ENCODE measurements around the gene LARP1B. TPM values are rescaled to one million over a fixed set of nuclear protein-coding genes. Genes with fewer than 3 reads are reported as not detected.
A peak's percentile ranks its signal among the peaks of the same experiment; 100 is the strongest.
"Not testable (repeated sequence)": the region's sequence is repeated elsewhere in the genome, so short reads cannot be mapped to it uniquely, and the experiment has no call there.

LARP1B gene
- total RNA-seq: 25.6 TPM

- peak; percentile 92 for DNase-seq
These were observed at the start of gene LARP1B for GRCh38 chr4:128060699-128061565. Gene LARP1B (plus strand): TSS chr4:128061312. CDS start chr4:128074952, 13,640 bp downstream.

- no peak for DNase-seq
These were observed 35.8 kb upstream of the LARP1B start for GRCh38 chr4:128025319-128025718.

- no peak for DNase-seq
These were observed 31.2 kb upstream of the LARP1B start for GRCh38 chr4:128029907-128030306.

GRCh38 chr4:128031756-128032384 lies 29.2 kb upstream of the LARP1B start:
- no peak for DNase-seq

- DNase-seq: no peak
These were observed 21.5 kb upstream of the LARP1B start for GRCh38 chr4:128039568-128039967.

GRCh38 chr4:128047019-128047418 lies 14.1 kb upstream of the LARP1B start:
- not testable (repeated sequence) for DNase-seq

- DNase-seq: not testable (repeated sequence)
These were observed 13.6 kb upstream of the LARP1B start for GRCh38 chr4:128047514-128047913.

- DNase-seq: not testable (repeated sequence)
These were observed 9.9 kb upstream of the LARP1B start for GRCh38 chr4:128051229-128051628.

GRCh38 chr4:128054907-128055306 lies 6.2 kb upstream of the LARP1B start:
- DNase-seq: not testable (repeated sequence)

GRCh38 chr4:128055441-128056206 lies 5.5 kb upstream of the LARP1B start:
- not testable (repeated sequence) for DNase-seq

- DNase-seq: no peak
These were observed 4.7 kb upstream of the LARP1B start for GRCh38 chr4:128056396-128056795.

- DNase-seq: no peak
These were observed 902 bp upstream of the LARP1B start for GRCh38 chr4:128060121-128060698.

- DNase-seq: no peak
These were observed 739 bp downstream of the LARP1B start for GRCh38 chr4:128061566-128062536.

- not testable (repeated sequence) for DNase-seq
These were observed 5.3 kb downstream of the LARP1B start for GRCh38 chr4:128066453-128066820.

GRCh38 chr4:128068918-128069317 lies 7.8 kb downstream of the LARP1B start:
- DNase-seq: no peak

- no peak for DNase-seq
These were observed 15.4 kb downstream of the LARP1B start for GRCh38 chr4:128076464-128076863.

- not testable (repeated sequence) for DNase-seq
These were observed 34.2 kb downstream of the LARP1B start for GRCh38 chr4:128095293-128095692.

GRCh38 chr4:128107766-128108165 lies 46.7 kb downstream of the LARP1B start:
- no peak for DNase-seq

- DNase-seq: no peak
These were observed 61.9 kb downstream of the LARP1B start for GRCh38 chr4:128123036-128123435.

- no peak for DNase-seq
These were observed 69.5 kb downstream of the LARP1B start for GRCh38 chr4:128130621-128131020.

- no peak for DNase-seq
These were observed 73.8 kb downstream of the LARP1B start for GRCh38 chr4:128134925-128135324.
